GM12878 (cell line): ENCODE results near the gene RHOG. TPM values are rescaled to one million over a fixed set of nuclear protein-coding genes. Genes with fewer than 3 reads are reported as not detected.
A peak's percentile ranks its signal among the peaks of the same experiment; 100 is the strongest.

Experiments used
- CREM ChIP-seq: IDR thresholded peaks from 2 replicates; pipeline ENCODE4 v1.6.1; 2014; ENCODE audit warnings: antibody characterized with exemption, low read depth
- EGR1 ChIP-seq, 2 experiments: IDR thresholded peaks; 1 replicate in 1 of 2; 2 replicates in 1 of 2; pipeline ENCODE4 v1.6.1; 2011 to 2012; ENCODE audit warnings: low read depth in 2 of 2, low read length in 2 of 2, borderline replicate concordance in 1 of 2, mild to moderate bottlenecking in 1 of 2, moderate library complexity in 1 of 2
- IRF4 ChIP-seq: IDR thresholded peaks from 2 replicates; pipeline ENCODE4 v1.6.1; 2011; ENCODE audit warnings: low read depth, low read length
- MTA3 ChIP-seq: IDR thresholded peaks from 2 replicates; pipeline ENCODE4 v1.6.1; 2012; ENCODE audit warnings: low read length, inconsistent platforms, borderline replicate concordance
- MYB ChIP-seq: fragments of 150-350 bp; IDR thresholded peaks from 2 replicates; pipeline ENCODE4 v1.6.1; 2014; ENCODE audit warnings: mild to moderate bottlenecking, low read depth, low read length, borderline replicate concordance
- NFYB ChIP-seq: IDR thresholded peaks from 2 replicates; pipeline ENCODE4 v1.6.1; 2011; ENCODE audit warnings: low read depth, mild to moderate bottlenecking, low read length, improper control_type of control experiment, moderate library complexity; ENCODE audit not compliant: insufficient read depth
- SMAD1 ChIP-seq: fragments of 450-650 bp; IDR thresholded peaks from 2 replicates; pipeline ENCODE4 v1.6.1; 2018; ENCODE audit warnings: mild to moderate bottlenecking, low read depth; ENCODE audit not compliant: partially characterized antibody
- SPI1 ChIP-seq: IDR thresholded peaks from 2 replicates; pipeline ENCODE4 v1.6.1; 2011; ENCODE audit warnings: low read depth, mild to moderate bottlenecking, low read length, moderate library complexity, borderline replicate concordance; ENCODE audit not compliant: insufficient read depth
- SREBF1 ChIP-seq: IDR thresholded peaks from 2 replicates; pipeline ENCODE4 v1.6.1; 2012; ENCODE audit warnings: mild to moderate bottlenecking, low read length
- ZBTB11 ChIP-seq: fragments of 450-650 bp; formaldehyde crosslinking; IDR thresholded peaks from 2 replicates; pipeline ENCODE4 v1.5.0; 2022; ENCODE audit warnings: mild to moderate bottlenecking, missing genetic modification characterization
- ZNF592 ChIP-seq: fragments of 450-650 bp; IDR thresholded peaks from 2 replicates; pipeline ENCODE4 v1.6.1; 2017; ENCODE audit warnings: mild to moderate bottlenecking, moderate library complexity
- polyA plus RNA-seq, 11 experiments: library from polyadenylated mRNA; depleted of rRNA in 4 of 11; unstranded in 6 of 11; stranded (reverse) in 5 of 11; fragments of >200 nt; fragmentation: Nextera tagmentation in 4 of 11; fragmentation: Illumina TruSeq in 1 of 11; extraction: Ambion mirVana in 4 of 11; extraction: Trizol in 1 of 11; gene quantifications; 1 replicate in 1 of 11; 2 replicates in 10 of 11; pipeline versions ENCODE4 v1.2.1 to v1.2.3, GENCODE V29; 2011 to 2016; ENCODE audit warnings: inconsistent platforms in 2 of 11, missing spikeins in 2 of 11, low read depth in 1 of 11
- total RNA-seq, 4 experiments: library from RNA; depleted of rRNA in 3 of 4; stranded (reverse); fragments of >200 nt in 3 of 4; fragmentation: Illumina TruSeq in 1 of 4; extraction: Trizol in 1 of 4; gene quantifications; 2 replicates each; pipeline versions ENCODE4 v1.2.1 to v1.2.3, GENCODE V29; 2013 to 2021

The RHOG gene
- total and polyA plus RNA-seq, 10 of the 15 experiments (the other 5 are each of a cell fraction or from before 2014, with no cell fraction given): 16.0 to 172 (median 94.8) TPM

- 0 out of 2 replicates have a peak, but pooled peaks have one; percentile 37 for TF ChIP-seq ZNF592
- TF ChIP-seq IRF4: no peak
- no peak for TF ChIP-seq EGR1 (IDR thresholded peaks at IDR 0.05; ENCODE audit: borderline replicate concordance in 1 of 2, low read depth in 2 of 2, low read length in 2 of 2)
- TF ChIP-seq SREBF1: no peak
- no peak for TF ChIP-seq NFYB
- TF ChIP-seq SMAD1: no peak
- 0 out of 2 replicates have a peak, but pooled peaks have one; percentile 12 for TF ChIP-seq CREM
- TF ChIP-seq MYB: no peak
- TF ChIP-seq ZBTB11: no peak
- peak; percentile 37; the same call in 1 of the 2 replicates for TF ChIP-seq SPI1
- TF ChIP-seq MTA3: no peak
- TF ChIP-seq, all 136 proteins: peak for 5
Measured at GRCh38 chr11:3865388-3866193, 24.8 kb upstream of the RHOG start (continued).
